Measurements from ENCODE around the gene RASAL1. TPM values are rescaled to one million over a fixed set of nuclear protein-coding genes. Genes with fewer than 3 reads are reported as not detected.

The RASAL1 gene
- polyA plus RNA-seq, 1 donor (not counting 4 experiments of a cell fraction or from before 2014, with no cell fraction given): 0.05 TPM

GRCh38 chr12:113157218-113157859 is 21.8 kb upstream of the RASAL1 start:
- peaks cover 17% of the 10 kb centered on the region for H3K27me3 ChIP-seq (ENCODE audit: control insufficient read depth, extremely low read depth, insufficient read depth, low read length)
- no peak overlapping the region for H2AFZ ChIP-seq (ENCODE audit: control insufficient read depth, low read length)
- H3K4me1 ChIP-seq (ENCODE audit: control insufficient read depth, extremely low read depth, insufficient read depth, low read length): peaks cover 11% of the 10 kb centered on the region
- H4K20me1 ChIP-seq (ENCODE audit: control insufficient read depth, extremely low read depth, insufficient read depth, low read length): no peaks in the 10 kb centered on the region
- H3K9me1 ChIP-seq (ENCODE audit: control insufficient read depth, extremely low read depth, insufficient read depth, low read length): no peaks in the 10 kb centered on the region
- H3K36me3 ChIP-seq (ENCODE audit: control insufficient read depth in 2 of 2, extremely low read depth in 1 of 2, insufficient read depth in 2 of 2, low read length in 2 of 2): peaks cover 13 to 20% of the 10 kb centered on the region in 2 experiments
- DNase-seq (ENCODE audit: low read depth, low spot score) (no peak), FAIRE-seq (no peak)
- no peak overlapping the region for H3K4me2 ChIP-seq (ENCODE audit: control insufficient read depth, extremely low read depth, insufficient read depth, low read depth, low read length)
- TF ChIP-seq EZH2 (IDR thresholded peaks at IDR 0.05; ENCODE audit: low read length) (no peak), CTCF (optimal IDR thresholded peaks at IDR 0.05 in 1 of 3, IDR thresholded peaks at IDR 0.05 in 1 of 3, conservative IDR thresholded peaks at IDR 0.05 in 1 of 3; ENCODE audit: extremely low read depth in 1 of 3, insufficient read depth in 2 of 3, low read length in 3 of 3) (no peak)
- dilution Hi-C loops (cut with MboI; ENCODE audit: extremely low pct_ligation_motif_present, low sequenced_read_pairs): loop anchor here (25.0 kb wide), 1 partner anchor 95 kb away; the partner anchor contains the start of gene DTX1
- H3K9me3 ChIP-seq (ENCODE audit: control insufficient read depth, low read depth, low read length): no peaks in the 10 kb centered on the region
- no peak overlapping the region for H3K4me3 ChIP-seq (ENCODE audit: control insufficient read depth in 2 of 3, extremely low read depth in 1 of 3, insufficient read depth in 2 of 3, low read depth in 1 of 3, low read length in 3 of 3)
- no peaks in the 10 kb centered on the region for H3K79me2 ChIP-seq (ENCODE audit: control insufficient read depth, insufficient read depth, low read length)
- H3K27ac ChIP-seq (ENCODE audit: control insufficient read depth, insufficient read depth, low read length): no peak overlapping the region
- H3K9ac ChIP-seq (ENCODE audit: control insufficient read depth, extremely low read depth, insufficient read depth, low read length): no peak overlapping the region

- no peak overlapping the region for H2AFZ ChIP-seq (ENCODE audit: control insufficient read depth, low read length)
- H3K9ac ChIP-seq (ENCODE audit: control insufficient read depth, extremely low read depth, insufficient read depth, low read length): no peak overlapping the region
- no peak overlapping the region for H3K27ac ChIP-seq (ENCODE audit: control insufficient read depth, insufficient read depth, low read length)
- H3K4me2 ChIP-seq (ENCODE audit: control insufficient read depth, extremely low read depth, insufficient read depth, low read depth, low read length): no peak overlapping the region
- H3K4me3 ChIP-seq (ENCODE audit: control insufficient read depth in 2 of 3, extremely low read depth in 1 of 3, insufficient read depth in 2 of 3, low read depth in 1 of 3, low read length in 3 of 3): no peak overlapping the region
- H3K79me2 ChIP-seq (ENCODE audit: control insufficient read depth, insufficient read depth, low read length): no peaks in the 10 kb centered on the region
- H3K9me3 ChIP-seq (ENCODE audit: control insufficient read depth, low read depth, low read length): no peaks in the 10 kb centered on the region
- dilution Hi-C loops (cut with MboI; ENCODE audit: extremely low pct_ligation_motif_present, low sequenced_read_pairs): loop anchor here (25.0 kb wide), 1 partner anchor 93 kb away; the partner anchor contains the start of gene DTX1
- no peak for FAIRE-seq
- peaks cover 11% of the 10 kb centered on the region for H3K4me1 ChIP-seq (ENCODE audit: control insufficient read depth, extremely low read depth, insufficient read depth, low read length)
- peaks cover 11 to 14% of the 10 kb centered on the region in 2 experiments for H3K36me3 ChIP-seq (ENCODE audit: control insufficient read depth in 2 of 2, extremely low read depth in 1 of 2, insufficient read depth in 2 of 2, low read length in 2 of 2)
- no peaks in the 10 kb centered on the region for H3K9me1 ChIP-seq (ENCODE audit: control insufficient read depth, extremely low read depth, insufficient read depth, low read length)
- no peak for DNase-seq (ENCODE audit: low read depth, low spot score)
- H3K27me3 ChIP-seq (ENCODE audit: control insufficient read depth, extremely low read depth, insufficient read depth, low read length): peaks cover 17% of the 10 kb centered on the region
- no peaks in the 10 kb centered on the region for H4K20me1 ChIP-seq (ENCODE audit: control insufficient read depth, extremely low read depth, insufficient read depth, low read length)
- no peak for TF ChIP-seq EZH2 (IDR thresholded peaks at IDR 0.05; ENCODE audit: low read length)
- no peak for TF ChIP-seq CTCF (optimal IDR thresholded peaks at IDR 0.05 in 1 of 3, IDR thresholded peaks at IDR 0.05 in 1 of 3, conservative IDR thresholded peaks at IDR 0.05 in 1 of 3; ENCODE audit: extremely low read depth in 1 of 3, insufficient read depth in 2 of 3, low read length in 3 of 3)
Measured at GRCh38 chr12:113155646-113156045, 20.1 kb upstream of the RASAL1 start.

Measured in keratinocyte (primary cell).